GM21619 (cell line): Measurements from ENCODE around the gene PHLDB2.

Experiments used
- ATAC-seq: cut with Tn5 transposase; IDR thresholded peaks from one replicate; pipeline ENCODE4 v1.9.1; 2021; ENCODE audit not compliant: unreplicated experiment

Gene PHLDB2

DNA sequence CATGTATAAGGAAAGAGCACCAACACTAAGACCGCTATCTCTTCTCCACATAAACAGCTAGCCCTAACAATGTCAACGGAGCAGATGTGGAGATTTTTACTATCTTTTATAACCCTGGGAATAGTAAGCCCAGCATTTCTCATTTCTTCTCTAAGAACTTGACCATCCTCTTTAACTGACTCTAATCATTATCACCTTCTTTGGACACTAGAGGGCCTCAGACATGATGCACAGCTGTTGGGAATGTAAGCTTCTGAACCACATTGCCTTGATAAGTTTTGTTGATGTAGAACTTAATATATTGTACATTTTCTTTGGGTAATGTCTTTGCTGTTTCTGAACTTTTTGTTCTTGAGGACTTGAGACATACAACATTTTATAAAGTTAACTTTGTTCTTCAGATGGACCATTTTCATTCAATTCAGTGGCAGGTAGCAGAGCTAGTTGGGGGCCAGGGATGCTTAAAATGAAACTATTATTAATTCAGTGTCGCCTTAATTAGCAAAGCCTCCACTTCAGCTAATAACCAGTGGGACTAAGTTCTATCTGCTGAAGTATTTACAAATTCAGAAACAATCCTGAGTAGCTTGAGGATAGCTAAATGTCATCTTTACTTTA, 130.1 kb downstream of the PHLDB2 start:
- ATAC-seq: peak; percentile 96

GRCh38 chr3:111993038-111993437, 134.0 kb downstream of the PHLDB2 start:
- no peak for ATAC-seq

- ATAC-seq: no peak
Measured at GRCh38 chr3:111998636-111999483, 139.8 kb downstream of the PHLDB2 start, which contains the start of gene TAGLN3. Gene TAGLN3 (plus strand): TSS chr3:111998922. CDS start chr3:111999423, 501 bp downstream.

GRCh38 chr3:111999484-112000324, 140.6 kb downstream of the PHLDB2 start:
- ATAC-seq: no peak

DNA sequence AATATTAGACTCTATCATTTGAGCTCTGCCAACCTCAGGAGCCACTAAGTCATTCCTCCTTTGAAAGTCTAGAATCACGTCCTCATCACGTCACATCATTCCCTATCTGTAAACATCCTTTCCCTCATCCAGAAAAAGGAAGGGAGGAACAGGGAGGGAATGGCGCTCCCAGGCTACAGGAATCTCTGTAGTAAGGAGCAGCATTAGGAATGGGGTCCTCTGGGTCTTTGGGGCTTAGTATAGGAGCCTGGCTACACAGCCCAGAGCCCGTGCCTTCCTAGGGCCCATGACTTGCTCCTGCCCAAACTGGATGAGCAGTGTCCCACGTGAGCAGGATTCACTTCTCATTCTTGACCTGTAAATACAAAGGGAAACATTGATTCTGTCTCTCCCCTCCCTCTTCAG, 141.3 kb downstream of the PHLDB2 start:
- ATAC-seq: no peak

DNA sequence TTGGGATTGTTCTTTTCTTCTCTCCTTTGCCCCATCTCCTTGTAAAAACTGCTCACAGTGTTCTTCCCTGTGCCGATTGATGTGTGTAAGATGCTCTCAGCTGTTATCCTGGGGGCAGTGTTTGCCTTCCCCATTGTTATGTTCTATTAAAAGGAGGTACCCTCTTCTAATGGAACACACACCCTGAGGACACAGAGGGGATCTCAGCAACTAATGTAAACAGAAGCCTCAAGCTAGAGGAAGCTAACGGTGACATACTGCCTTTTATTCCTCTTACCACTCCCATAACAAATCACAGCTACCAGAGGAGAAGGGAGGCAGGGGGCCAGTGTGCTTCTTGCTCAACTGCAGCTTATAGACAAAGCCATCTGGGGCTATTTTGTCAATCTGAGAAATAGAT, 141.9 kb downstream of the PHLDB2 start:
- no peak for ATAC-seq

DNA sequence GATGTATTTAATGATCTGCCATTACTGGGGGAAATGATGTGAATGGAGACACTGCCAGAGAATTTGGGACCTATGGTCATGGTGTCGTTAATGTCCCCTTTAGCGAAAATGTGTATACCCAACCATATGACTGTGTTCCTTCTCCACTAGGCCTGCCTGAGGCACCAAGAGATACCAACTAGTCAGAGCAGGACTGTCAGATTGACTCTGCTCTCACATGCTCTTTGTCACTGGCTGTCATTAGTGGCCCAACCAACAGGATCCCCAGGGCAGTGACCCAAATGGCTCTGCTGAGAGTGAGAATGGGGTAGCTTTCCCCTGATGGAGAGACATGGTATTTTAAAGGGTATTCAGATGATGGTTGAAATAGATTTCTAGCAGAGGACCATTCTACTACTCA, 142.5 kb downstream of the PHLDB2 start:
- no peak for ATAC-seq

- no peak for ATAC-seq
Measured at GRCh38 chr3:112002096-112002971, 143.3 kb downstream of the PHLDB2 start.

DNA sequence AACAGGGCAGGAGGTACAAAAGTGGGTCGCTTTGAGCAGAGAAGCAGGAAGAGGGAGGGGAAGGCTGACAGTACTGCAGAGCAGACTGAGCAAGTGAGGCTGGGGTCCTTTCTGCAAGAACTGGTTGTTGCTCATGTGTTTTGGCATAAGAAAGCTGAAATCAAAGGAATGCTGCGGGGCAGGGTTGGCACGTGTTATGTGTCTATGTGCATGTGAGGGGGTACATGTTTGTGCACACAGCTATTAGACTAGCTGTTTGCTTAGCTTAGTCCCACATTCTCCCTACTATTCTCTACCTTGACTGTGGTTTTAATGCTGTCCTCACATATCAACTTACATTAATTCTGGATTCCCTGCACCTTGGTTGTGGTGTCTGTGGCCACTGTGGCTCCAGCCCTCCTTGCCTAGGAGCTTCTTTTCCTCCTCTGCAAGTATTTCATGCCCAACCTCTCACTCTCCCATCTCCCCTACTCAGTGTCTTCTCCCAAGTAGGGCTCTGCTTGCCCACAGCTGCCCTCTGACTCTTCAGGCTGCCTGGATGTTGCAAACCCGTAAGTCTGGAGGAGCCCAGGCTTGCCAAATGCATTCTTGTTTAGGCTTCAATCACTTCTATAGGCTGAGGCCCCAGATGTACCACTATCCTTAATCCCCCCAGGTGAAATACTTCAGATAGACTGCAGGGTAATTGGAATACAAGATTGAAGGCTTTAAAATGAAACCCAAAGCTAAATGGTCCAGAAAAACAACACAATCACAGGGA, 144.4 kb downstream of the PHLDB2 start:
- no peak for ATAC-seq

DNA sequence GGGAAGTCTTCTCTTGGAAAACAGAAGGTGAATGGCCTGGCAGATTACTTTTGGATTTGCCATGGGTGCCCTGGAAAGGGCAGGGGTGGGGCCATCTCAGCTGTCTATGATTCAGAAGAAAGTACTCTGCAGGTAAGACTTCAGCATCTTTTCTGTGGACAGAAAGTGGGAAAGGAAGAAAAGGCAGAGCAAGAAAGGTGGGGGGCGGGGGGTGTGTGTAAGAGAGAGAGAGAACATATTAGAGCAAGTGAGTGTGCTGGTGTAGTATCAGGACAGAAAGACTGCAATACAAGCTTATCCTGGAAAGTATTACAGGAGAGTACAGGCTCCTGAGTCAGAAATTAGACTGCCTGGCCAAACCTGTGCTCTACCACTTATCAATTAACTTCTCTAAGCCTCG, 145.1 kb downstream of the PHLDB2 start:
- no peak for ATAC-seq

GRCh38 chr3:112004669-112005068, 145.6 kb downstream of the PHLDB2 start:
- no peak for ATAC-seq

DNA sequence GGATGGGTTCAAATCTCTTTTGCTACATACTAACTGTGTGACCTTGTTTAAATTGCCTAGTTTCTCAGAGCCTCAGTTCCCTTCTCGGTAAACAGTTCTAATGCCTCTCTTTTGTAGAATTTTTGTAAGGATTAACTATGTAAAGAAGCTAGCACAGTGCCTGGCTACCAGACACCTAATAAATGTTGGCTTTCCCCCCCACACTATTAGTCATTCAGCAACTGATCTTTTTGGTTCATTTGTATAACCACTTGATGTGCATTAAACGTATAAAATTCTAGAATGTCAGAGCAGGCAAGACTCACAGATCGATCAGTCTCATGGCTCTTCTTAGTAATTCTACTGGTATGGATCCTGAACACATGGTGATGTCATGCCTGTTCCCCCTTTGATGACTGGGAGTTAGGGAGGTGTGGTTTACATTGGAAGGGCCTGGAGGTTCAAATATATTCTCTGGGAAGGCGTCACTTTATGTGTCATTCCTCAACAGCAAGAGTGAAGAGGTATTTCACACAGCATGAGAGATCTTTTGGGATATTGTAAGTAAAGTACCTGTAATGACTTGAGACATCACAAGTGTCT, 146.1 kb downstream of the PHLDB2 start:
- ATAC-seq: no peak

- ATAC-seq: no peak
Measured at GRCh38 chr3:112007633-112008032, 148.6 kb downstream of the PHLDB2 start.

- ATAC-seq: no peak
Measured at GRCh38 chr3:112009670-112010069, 150.6 kb downstream of the PHLDB2 start.

- no peak for ATAC-seq
Measured at GRCh38 chr3:112010636-112011035, 151.6 kb downstream of the PHLDB2 start.

- ATAC-seq: no peak
Measured at GRCh38 chr3:112011376-112011940, 152.4 kb downstream of the PHLDB2 start.

GRCh38 chr3:112012205-112012992, 153.3 kb downstream of the PHLDB2 start:
- no peak for ATAC-seq

GRCh38 chr3:112013058-112013783, 154.2 kb downstream of the PHLDB2 start:
- peak; percentile 91 for ATAC-seq
